PFSK-1 (cell line): ENCODE data around the gene ST3GAL6.

Experiments
- FOXP2 ChIP-seq: optimal IDR thresholded peaks from 2 replicates; pipeline ENCODE3; 2011; ENCODE audit warnings: borderline replicate concordance, control low read depth, inconsistent platforms; ENCODE audit not compliant: insufficient read depth; ENCODE audit errors: extremely low read length, extremely low read depth
- REST ChIP-seq, 2 experiments: IDR thresholded peaks; 2 replicates each; pipeline versions ENCODE4 v1.6.1 to v1.8.0; 2011 to 2012; ENCODE audit warnings: low read depth in 2 of 2, low read length in 2 of 2, control low read depth in 1 of 2, inconsistent platforms in 1 of 2, mild to moderate bottlenecking in 1 of 2, moderate library complexity in 1 of 2; ENCODE audit not compliant: insufficient read depth in 1 of 2

GRCh38 chr3:98776140-98776493, 13.0 kb downstream of the ST3GAL6 start:
- TF ChIP-seq REST (IDR thresholded peaks at IDR 0.05; ENCODE audit: insufficient read depth in 1 of 2, low read depth in 2 of 2, low read length in 2 of 2) (no peak), FOXP2 (no peak)
